ENCODE data around the gene LRRC63.
A peak's percentile ranks its signal among the peaks of the same experiment; 100 is the strongest.

Gene LRRC63

DNA sequence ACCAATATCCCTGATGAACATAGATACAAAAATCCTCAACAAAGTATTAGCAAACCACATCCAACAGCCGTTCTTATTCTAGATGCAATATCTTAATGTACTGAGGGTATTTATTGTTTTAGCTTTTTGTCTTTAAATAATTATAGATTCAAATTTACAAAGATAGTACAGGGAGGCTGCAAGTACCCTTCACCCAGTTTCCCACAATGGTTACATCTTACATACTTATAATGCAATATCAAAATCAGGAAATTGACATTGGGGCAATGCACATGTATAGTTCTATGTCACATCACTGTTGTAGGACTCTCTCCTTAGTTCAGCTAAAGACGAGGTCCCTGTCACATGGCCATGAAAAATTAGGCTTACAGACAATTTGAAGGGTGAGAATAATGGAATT, 99.5 kb downstream of the LRRC63 start:
- no peak overlapping the region for H3K4me3 ChIP-seq (ENCODE audit: low read length)
- DNase-seq (ENCODE audit: low read depth): no peak
- TF ChIP-seq, protein P1, sequence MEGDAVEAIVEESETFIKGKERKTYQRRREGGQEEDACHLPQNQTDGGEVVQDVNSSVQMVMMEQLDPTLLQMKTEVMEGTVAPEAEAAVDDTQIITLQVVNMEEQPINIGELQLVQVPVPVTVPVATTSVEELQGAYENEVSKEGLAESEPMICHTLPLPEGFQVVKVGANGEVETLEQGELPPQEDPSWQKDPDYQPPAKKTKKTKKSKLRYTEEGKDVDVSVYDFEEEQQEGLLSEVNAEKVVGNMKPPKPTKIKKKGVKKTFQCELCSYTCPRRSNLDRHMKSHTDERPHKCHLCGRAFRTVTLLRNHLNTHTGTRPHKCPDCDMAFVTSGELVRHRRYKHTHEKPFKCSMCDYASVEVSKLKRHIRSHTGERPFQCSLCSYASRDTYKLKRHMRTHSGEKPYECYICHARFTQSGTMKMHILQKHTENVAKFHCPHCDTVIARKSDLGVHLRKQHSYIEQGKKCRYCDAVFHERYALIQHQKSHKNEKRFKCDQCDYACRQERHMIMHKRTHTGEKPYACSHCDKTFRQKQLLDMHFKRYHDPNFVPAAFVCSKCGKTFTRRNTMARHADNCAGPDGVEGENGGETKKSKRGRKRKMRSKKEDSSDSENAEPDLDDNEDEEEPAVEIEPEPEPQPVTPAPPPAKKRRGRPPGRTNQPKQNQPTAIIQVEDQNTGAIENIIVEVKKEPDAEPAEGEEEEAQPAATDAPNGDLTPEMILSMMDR (conservative IDR thresholded peaks at IDR 0.05; ENCODE audit: low read length): no peak

DNA sequence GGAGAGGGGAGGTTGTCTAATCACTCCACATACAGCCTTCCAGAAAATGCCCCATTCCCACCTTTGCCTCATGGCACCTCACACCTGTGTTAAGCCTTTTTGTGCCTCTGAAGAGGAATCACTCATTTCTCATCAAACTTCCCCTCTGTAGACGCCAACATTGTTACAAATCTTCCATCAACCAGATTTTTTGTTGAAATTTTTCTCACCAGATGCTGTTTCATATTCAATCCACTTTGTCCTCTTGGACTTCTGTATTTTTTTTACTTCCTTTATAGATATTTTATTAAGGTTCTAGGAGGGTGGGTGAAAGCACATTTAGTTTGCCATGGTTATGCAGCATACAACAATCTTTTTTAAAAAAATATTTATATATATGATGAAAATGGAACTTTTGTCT, 101.3 kb downstream of the LRRC63 start:
- TF ChIP-seq, protein P1 (conservative IDR thresholded peaks at IDR 0.05; ENCODE audit: low read length): no peak
- no peak overlapping the region for H3K4me3 ChIP-seq (ENCODE audit: low read length)
- DNase-seq (ENCODE audit: low read depth): no peak

DNA sequence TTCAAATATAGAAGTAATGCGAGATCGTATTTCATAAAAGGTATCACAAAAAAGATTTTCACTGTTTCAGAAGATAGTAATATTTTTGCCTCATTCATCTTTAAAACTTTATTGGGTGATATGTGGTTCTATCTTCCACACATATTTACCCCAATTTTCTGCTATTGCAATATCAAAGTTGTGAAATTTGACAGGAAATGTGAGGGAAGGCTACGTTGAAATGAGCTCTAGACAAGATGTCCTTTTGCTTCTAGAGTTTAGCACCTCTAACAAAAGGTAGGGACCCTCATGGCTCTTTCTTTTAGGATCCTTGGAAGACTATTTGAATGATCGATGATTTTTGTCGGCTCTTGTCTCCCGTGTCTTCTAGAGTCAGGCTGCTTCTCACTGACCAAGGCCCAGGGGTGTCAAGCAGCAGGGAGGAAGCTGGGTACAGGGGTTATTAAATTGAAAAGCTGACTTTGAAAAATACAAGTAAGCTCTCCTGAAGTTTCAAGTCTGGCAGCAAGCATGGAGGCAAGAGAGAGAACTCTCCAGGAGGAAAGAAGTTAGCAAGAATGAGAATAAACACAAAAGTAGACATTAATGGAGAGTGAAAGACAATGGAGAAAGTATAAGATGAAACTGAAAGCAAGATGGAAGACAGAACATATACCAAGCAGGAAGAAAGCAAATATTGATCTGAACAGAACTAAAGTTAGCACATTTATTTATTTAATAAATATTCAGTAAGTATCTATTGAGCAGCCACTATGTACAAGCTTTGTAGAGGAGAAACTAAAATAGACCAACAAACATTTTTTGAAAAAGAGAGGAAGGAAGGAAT, 101.9 kb downstream of the LRRC63 start:
- DNase-seq (ENCODE audit: low read depth): no peak
- TF ChIP-seq, protein P1 (conservative IDR thresholded peaks at IDR 0.05; ENCODE audit: low read length): no peak
- H3K4me3 ChIP-seq (ENCODE audit: low read length): no peak overlapping the region

DNA sequence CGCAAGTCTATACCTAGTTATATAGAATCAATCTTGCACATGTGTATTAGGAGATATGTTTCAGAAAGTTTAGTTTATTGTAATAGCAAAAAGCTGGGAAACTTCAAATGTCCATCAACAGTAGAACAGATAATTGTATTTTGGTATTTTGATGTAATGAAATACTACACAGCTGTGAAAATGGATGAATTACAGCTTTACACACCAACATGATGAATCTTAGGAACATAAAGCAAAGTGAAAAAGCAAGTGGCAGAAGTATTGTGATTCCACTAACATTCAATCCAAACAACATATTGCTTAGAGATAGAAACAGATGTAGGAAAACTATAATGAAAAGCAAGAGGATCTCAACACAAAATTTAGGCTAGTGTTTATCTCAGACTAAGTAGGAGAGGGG, 102.9 kb downstream of the LRRC63 start:
- DNase-seq (ENCODE audit: low read depth): no peak
- TF ChIP-seq, protein P1 (conservative IDR thresholded peaks at IDR 0.05; ENCODE audit: low read length): no peak
- no peak overlapping the region for H3K4me3 ChIP-seq (ENCODE audit: low read length)

DNA sequence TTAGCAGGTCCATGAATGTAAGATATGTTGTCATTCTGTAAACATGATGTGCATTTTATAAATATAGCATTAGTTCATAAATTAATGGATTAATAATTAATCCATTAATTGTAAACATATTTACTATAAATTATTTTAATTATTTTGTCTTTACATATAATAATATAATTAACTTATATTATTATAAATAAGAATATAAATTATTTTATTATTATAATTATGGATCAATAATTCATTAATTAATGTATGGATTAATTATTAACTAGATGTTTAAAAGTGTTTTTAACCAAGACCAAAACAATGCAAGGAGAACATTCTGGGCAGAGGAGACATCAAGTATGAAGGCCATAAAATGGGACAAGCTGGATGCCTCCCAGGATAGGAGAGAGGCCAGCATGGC, 103.3 kb downstream of the LRRC63 start:
- no peak overlapping the region for H3K4me3 ChIP-seq (ENCODE audit: low read length)
- TF ChIP-seq, protein P1 (conservative IDR thresholded peaks at IDR 0.05; ENCODE audit: low read length): no peak

DNA sequence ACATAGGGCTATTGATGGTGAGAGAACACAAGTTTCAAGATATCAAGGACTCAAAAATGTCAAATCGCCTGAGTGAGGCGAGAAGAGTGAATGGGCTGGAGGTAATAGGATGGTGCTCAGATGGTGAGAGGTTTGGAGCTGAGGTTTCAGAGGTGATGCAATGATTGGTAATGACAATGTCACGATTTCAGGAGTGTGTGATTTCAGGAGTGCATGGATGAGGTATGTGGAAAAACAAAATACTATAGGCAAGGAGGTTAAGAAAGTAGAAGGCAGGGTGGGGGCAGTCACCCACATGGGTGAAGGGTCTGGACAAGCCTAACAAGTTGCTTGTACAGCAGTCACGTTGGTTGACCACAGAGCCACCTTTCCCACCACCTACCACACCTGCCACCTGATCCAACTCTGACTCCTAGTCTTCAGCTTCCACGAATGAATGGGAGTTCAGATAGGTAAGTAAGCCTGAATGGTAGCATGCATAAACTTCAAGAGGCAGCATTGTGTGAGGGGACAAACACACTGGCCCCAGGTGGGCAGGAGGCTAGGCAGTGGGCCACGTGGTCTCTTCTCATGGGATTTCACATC, 103.9 kb downstream of the LRRC63 start:
- DNase-seq (ENCODE audit: low read depth): no peak
- no peak overlapping the region for H3K4me3 ChIP-seq (ENCODE audit: low read length)
- TF ChIP-seq, protein P1 (conservative IDR thresholded peaks at IDR 0.05; ENCODE audit: low read length): no peak

More for the DNA sequence above, 103.3 kb downstream of the LRRC63 start:
- no peak for DNase-seq (ENCODE audit: low read depth)

DNA sequence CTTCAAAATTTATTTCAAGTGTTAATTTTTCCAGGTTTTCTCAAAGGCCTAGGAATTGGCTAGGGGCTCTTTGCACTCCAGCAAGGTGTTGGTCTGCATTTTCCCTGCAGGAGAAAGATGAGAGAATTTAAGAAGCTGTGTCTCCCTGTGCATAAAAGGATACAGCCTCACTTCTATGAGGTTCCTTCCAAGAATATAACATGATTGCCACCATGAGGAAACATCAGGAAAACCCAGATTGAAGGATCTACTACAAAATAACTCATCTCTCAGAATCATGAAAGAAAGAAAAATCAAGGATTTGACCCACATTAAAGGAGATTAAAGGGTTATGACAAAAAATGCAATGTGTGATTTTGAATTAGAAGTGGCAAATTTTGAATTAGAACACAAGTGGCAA, 105.4 kb downstream of the LRRC63 start:
- peak; percentile 45 for DNase-seq (ENCODE audit: low read depth)
- TF ChIP-seq, protein P1 (conservative IDR thresholded peaks at IDR 0.05; ENCODE audit: low read length): peak; percentile 54

More for the DNA sequence above, 105.4 kb downstream of the LRRC63 start:
- H3K4me3 ChIP-seq (ENCODE audit: low read length): no peak overlapping the region
